DOHH2 (cell line): ENCODE results near the gene PDE11A.

Experiments
- H3F3A ChIP-seq: fragments of 200-600 bp; sonication (generic), shearing (Covaris generic); 2 replicates; pipeline ENCODE4 v1.6.0; 2016; ENCODE audit warnings: antibody characterized with exemption, mild to moderate bottlenecking; ENCODE audit not compliant: control insufficient read depth, insufficient read depth
- H3K27ac ChIP-seq: fragments of 200-600 bp; sonication (generic); 2 replicates; pipeline ENCODE4 v1.5.1; 2014; ENCODE audit warnings: low read depth, mild to moderate bottlenecking, low read length, moderate library complexity
- H3K27me3 ChIP-seq: fragments of 200-600 bp; sonication (generic); 2 replicates; pipeline ENCODE4 v1.6.1; 2014; ENCODE audit warnings: mild to moderate bottlenecking, low read length, mixed read lengths; ENCODE audit not compliant: control insufficient read depth
- H3K36me3 ChIP-seq: fragments of 200-600 bp; sonication (generic); 2 replicates; pipeline ENCODE4 v1.6.1; 2014; ENCODE audit warnings: mild to moderate bottlenecking, low read length, moderate library complexity, mixed read lengths; ENCODE audit not compliant: control insufficient read depth
- H3K4me1 ChIP-seq: fragments of 200-600 bp; sonication (generic); 2 replicates; pipeline ENCODE4 v1.6.1; 2014; ENCODE audit warnings: mild to moderate bottlenecking, low read length, mixed read lengths; ENCODE audit not compliant: control insufficient read depth
- H3K4me2 ChIP-seq: fragments of 200-600 bp; sonication (generic); 2 replicates; pipeline ENCODE4 v1.6.0; 2014; ENCODE audit warnings: mild to moderate bottlenecking, low read length, moderate library complexity
- H3K4me3 ChIP-seq: fragments of 200-600 bp; sonication (generic); 2 replicates; pipeline ENCODE4 v1.5.1; 2014; ENCODE audit warnings: mild to moderate bottlenecking, low read length, mixed read lengths
- H3K79me2 ChIP-seq: fragments of 200-600 bp; sonication (generic); 2 replicates; pipeline ENCODE4 v1.6.1; 2014; ENCODE audit warnings: mild to moderate bottlenecking, low read length, mixed read lengths; ENCODE audit not compliant: control insufficient read depth
- H3K9me2 ChIP-seq: fragments of 200-600 bp; sonication (generic); replicated peaks from 2 replicates; pipeline ENCODE4 v1.6.1; 2014; ENCODE audit warnings: mild to moderate bottlenecking, low read length, mixed read lengths; ENCODE audit not compliant: control insufficient read depth
- H3K9me3 ChIP-seq: fragments of 200-600 bp; sonication (generic); 2 replicates; pipeline ENCODE4 v1.6.1; 2014; ENCODE audit warnings: antibody characterized with exemption, low read length, mixed read lengths; ENCODE audit not compliant: control insufficient read depth, insufficient read depth
- H4K20me1 ChIP-seq: fragments of 200-600 bp; sonication (generic); 2 replicates; pipeline ENCODE4 v1.6.0; 2014; ENCODE audit warnings: low read depth, mild to moderate bottlenecking, antibody characterized with exemption, low read length, moderate library complexity; ENCODE audit not compliant: control insufficient read depth, insufficient read depth
- CTCF ChIP-seq: fragments of 200-600 bp; sonication (generic); IDR thresholded peaks from one replicate; pipeline ENCODE4 v1.5.1; 2014; ENCODE audit warnings: antibody characterized with exemption, mild to moderate bottlenecking, low read depth, low read length; ENCODE audit not compliant: poor library complexity, severe bottlenecking
- EZH2phosphoT487 ChIP-seq: fragments of 200-600 bp; sonication (generic); IDR thresholded peaks from 2 replicates; pipeline ENCODE4 v1.6.1; 2017; ENCODE audit warnings: borderline replicate concordance, mild to moderate bottlenecking, antibody characterized with exemption, low read length, moderate library complexity, mixed read lengths

Gene PDE11A

GRCh38 chr2:177633910-177634294 lies 438.7 kb downstream of the PDE11A start:
- Histone ChIP-seq H3K4me3 (no peak overlapping the region), H3K36me3 (no peaks in the 10 kb centered on the region), H3F3A (no peaks in the 10 kb centered on the region), H3K9me2 (no peaks in the 10 kb centered on the region; the same call in 1 of the 2 replicates), H3K27ac (no peak overlapping the region), H3K4me1 (0 out of 2 replicates have a peak, but pooled peaks cover 3% of the 10 kb centered on the region), H3K79me2 (no peaks in the 10 kb centered on the region), H3K27me3 (peaks cover 4% of the 10 kb centered on the region; the same call in 1 of the 2 replicates), H3K9me3 (no peaks in the 10 kb centered on the region), H4K20me1 (no peaks in the 10 kb centered on the region), H3K4me2 (no peak overlapping the region)
- no peak for TF ChIP-seq CTCF
- no peak for TF ChIP-seq EZH2phosphoT487

GRCh38 chr2:177633111-177633510 lies 439.5 kb downstream of the PDE11A start:
- Histone ChIP-seq H3K27me3 (peaks cover 4% of the 10 kb centered on the region; the same call in 1 of the 2 replicates), H3K4me1 (0 out of 2 replicates have a peak, but pooled peaks cover 3% of the 10 kb centered on the region), H3K9me3 (no peaks in the 10 kb centered on the region), H4K20me1 (no peaks in the 10 kb centered on the region), H3K9me2 (no peaks in the 10 kb centered on the region; the same call in 1 of the 2 replicates), H3K36me3 (no peaks in the 10 kb centered on the region), H3F3A (no peaks in the 10 kb centered on the region), H3K27ac (no peak overlapping the region), H3K4me2 (no peak overlapping the region), H3K4me3 (no peak overlapping the region), H3K79me2 (no peaks in the 10 kb centered on the region)
- TF ChIP-seq CTCF (no peak), EZH2phosphoT487 (no peak)

- Histone ChIP-seq H3K36me3 (no peaks in the 10 kb centered on the region), H3K4me1 (0 out of 2 replicates have a peak, but pooled peaks cover 3% of the 10 kb centered on the region), H3K4me3 (no peak overlapping the region), H3K79me2 (no peaks in the 10 kb centered on the region), H4K20me1 (no peaks in the 10 kb centered on the region), H3K4me2 (no peak overlapping the region), H3K9me3 (no peaks in the 10 kb centered on the region), H3K27ac (no peak overlapping the region), H3F3A (no peaks in the 10 kb centered on the region), H3K27me3 (peaks cover 4% of the 10 kb centered on the region; the same call in 1 of the 2 replicates), H3K9me2 (no peaks in the 10 kb centered on the region; the same call in 1 of the 2 replicates)
- TF ChIP-seq EZH2phosphoT487 (no peak), CTCF (no peak)
Observed at GRCh38 chr2:177631680-177632079, 440.9 kb downstream of the PDE11A start.
